Esophagus (tissue), 2 donors: ENCODE measurements around the gene USP30. TPM values are rescaled to one million over a fixed set of nuclear protein-coding genes. Genes with fewer than 3 reads are reported as not detected.

Experiments used
- H3K27ac ChIP-seq, 2 donors: one replicate each; pipeline ENCODE4 v1.5.1; 2013; ENCODE audit warnings: low read depth in 2 of 2, mild to moderate bottlenecking in 2 of 2, inconsistent platforms in 1 of 2, low read length in 1 of 2, moderate library complexity in 1 of 2
- H3K27me3 ChIP-seq, 2 donors: one replicate each; pipeline ENCODE4 v1.6.1; 2013; ENCODE audit warnings: low read length in 2 of 2, control low read depth in 1 of 2, mild to moderate bottlenecking in 1 of 2; ENCODE audit not compliant: insufficient read depth in 2 of 2, control insufficient read depth in 1 of 2
- H3K36me3 ChIP-seq, 2 donors: one replicate each; pipeline ENCODE4 v1.6.1; 2013; ENCODE audit warnings: low read length in 1 of 2; ENCODE audit not compliant: control insufficient read depth in 2 of 2, insufficient read depth in 2 of 2
- H3K4me1 ChIP-seq, 2 donors: one replicate each; pipeline ENCODE4 v1.6.1; 2013; ENCODE audit warnings: low read length in 1 of 2; ENCODE audit not compliant: control insufficient read depth in 2 of 2, insufficient read depth in 2 of 2
- H3K4me3 ChIP-seq, 2 donors: one replicate each; pipeline ENCODE4 v1.5.1; 2013; ENCODE audit warnings: low read length in 2 of 2, mild to moderate bottlenecking in 2 of 2, low read depth in 1 of 2, moderate library complexity in 1 of 2
- H3K9me3 ChIP-seq, 2 donors: one replicate each; pipeline ENCODE4 v1.6.1; 2013; ENCODE audit warnings: mild to moderate bottlenecking in 2 of 2, low read depth in 1 of 2, low read length in 1 of 2, moderate library complexity in 1 of 2; ENCODE audit not compliant: control insufficient read depth in 2 of 2, insufficient read depth in 1 of 2
- WGBS, 2 donors: extraction: QIAGEN DNeasy Blood & Tissue Kit; methylation state at CpG; one replicate each; pipeline ENCODE4 v1.1.7; 2013; 5-methylcytosine and 5-hydroxymethylcytosine counted together
- polyA plus RNA-seq, 2 donors: library from polyadenylated mRNA; stranded (reverse); fragments of 200-250 nt; gene quantifications; one replicate each; pipeline ENCODE4 v1.2.3, GENCODE V29; 2013
- donor health status: healthy with polysubstance abuse.
- donor health status: Bipolar disorder and iron deficiency.

The USP30 gene
- polyA plus RNA-seq, 2 donors = 3.8 to 4.3 TPM

GRCh38 chr12:109105176-109105575, 52.8 kb downstream of the USP30 start:
- 91 to 92% methylated on average over 5 of the region's 5 CpGs for WGBS, 2 donors
- Histone ChIP-seq H3K4me1 (no peaks in the 10 kb centered on the region), H3K9me3 (no peaks in the 10 kb centered on the region), H3K36me3 (peaks cover 9 to 17% of the 10 kb centered on the region in 2 donors), H3K4me3 (no peak overlapping the region), H3K27me3 (no peaks in the 10 kb centered on the region), H3K27ac (no peak overlapping the region)

- Histone ChIP-seq H3K9me3 (no peaks in the 10 kb centered on the region), H3K4me3 (no peak overlapping the region), H3K36me3 (peaks cover 5 to 8% of the 10 kb centered on the region in 2 donors), H3K27me3 (no peaks in the 10 kb centered on the region), H3K4me1 (no peaks in the 10 kb centered on the region), H3K27ac (peak overlapping the region; percentile 22)
- 89 to 93% methylated on average over 6 of the region's 6 CpGs for WGBS, 2 donors
Observed at GRCh38 chr12:109109746-109110350, 57.5 kb downstream of the USP30 start.

GRCh38 chr12:109110988-109111495, 58.7 kb downstream of the USP30 start:
- Histone ChIP-seq H3K27ac (peak overlapping the region; percentile 90 to 93), H3K4me1 (peaks cover 0 to 5% of the 10 kb centered on the region in 2 donors), H3K9me3 (no peaks in the 10 kb centered on the region), H3K4me3 (peak overlapping the region; percentile 59 to 60), H3K27me3 (no peaks in the 10 kb centered on the region), H3K36me3 (peaks cover 2 to 4% of the 10 kb centered on the region in 2 donors)
- WGBS, 2 donors = 12% methylated on average over 27 to 28 of the region's 28 CpGs

- H3K4me3 ChIP-seq = no peak overlapping the region
- no peaks in the 10 kb centered on the region for H3K36me3 ChIP-seq
- H3K9me3 ChIP-seq = no peaks in the 10 kb centered on the region
- WGBS, 2 donors = 71 to 77% methylated on average over 11 of the region's 11 CpGs
- no peaks in the 10 kb centered on the region for H3K27me3 ChIP-seq
- H3K4me1 ChIP-seq = peaks cover 0 to 5% of the 10 kb centered on the region in 2 donors
- peak overlapping the region; percentile 36 to 50 for H3K27ac ChIP-seq
Observed at GRCh38 chr12:109112720-109113465, 60.5 kb downstream of the USP30 start.

GRCh38 chr12:109113661-109114321, 61.4 kb downstream of the USP30 start:
- Histone ChIP-seq H3K27me3 (no peaks in the 10 kb centered on the region), H3K27ac (peak overlapping the region; percentile 37 to 45), H3K4me3 (no peak overlapping the region), H3K4me1 (peaks cover 0 to 5% of the 10 kb centered on the region in 2 donors), H3K36me3 (no peaks in the 10 kb centered on the region), H3K9me3 (no peaks in the 10 kb centered on the region)
- 64 to 74% methylated on average over 5 of the region's 5 CpGs for WGBS, 2 donors

- no peaks in the 10 kb centered on the region for H3K36me3 ChIP-seq
- H3K9me3 ChIP-seq = no peaks in the 10 kb centered on the region
- peak overlapping the region in 1 of 2 donors; percentile 28 for H3K27ac ChIP-seq
- H3K27me3 ChIP-seq = no peaks in the 10 kb centered on the region
- H3K4me3 ChIP-seq = no peak overlapping the region
- peaks cover 0 to 5% of the 10 kb centered on the region in 2 donors for H3K4me1 ChIP-seq
- 57 to 58% methylated on average over 2 of the region's 2 CpGs for WGBS, 2 donors
Observed at GRCh38 chr12:109114644-109115043, 62.3 kb downstream of the USP30 start.

- 54 to 84% methylated on average over 3 of the region's 3 CpGs for WGBS, 2 donors
- Histone ChIP-seq H3K36me3 (no peaks in the 10 kb centered on the region), H3K9me3 (no peaks in the 10 kb centered on the region), H3K4me1 (peaks cover 0 to 5% of the 10 kb centered on the region in 2 donors), H3K4me3 (no peak overlapping the region), H3K27me3 (no peaks in the 10 kb centered on the region), H3K27ac (peak overlapping the region; percentile 61 to 69)
Observed at GRCh38 chr12:109115404-109115757, 63.0 kb downstream of the USP30 start.

GRCh38 chr12:109115758-109116610, 63.6 kb downstream of the USP30 start, which contains the start of gene ACACB:
TSS of gene ACACB (plus strand) at chr12:109116587. CDS start at chr12:109139406, 22,819 bp downstream.
- H3K36me3 ChIP-seq = no peaks in the 10 kb centered on the region
- no peak within 1 kb of the TSS for H3K4me3 ChIP-seq
- peak within 1 kb of the TSS; percentile 69 to 72 for H3K27ac ChIP-seq
- no peaks in the 10 kb centered on the region for H3K9me3 ChIP-seq
- no peaks in the 10 kb centered on the region for H3K27me3 ChIP-seq
- 50 to 69% methylated on average over 14 of the region's 14 CpGs for WGBS, 2 donors
- H3K4me1 ChIP-seq = peaks cover 0 to 5% of the 10 kb centered on the region in 2 donors

GRCh38 chr12:109116611-109116949, 64.2 kb downstream of the USP30 start:
- Histone ChIP-seq H3K36me3 (no peaks in the 10 kb centered on the region), H3K27me3 (no peaks in the 10 kb centered on the region), H3K4me1 (peaks cover 0 to 5% of the 10 kb centered on the region in 2 donors), H3K27ac (peak overlapping the region; percentile 69 to 72), H3K4me3 (no peak overlapping the region), H3K9me3 (no peaks in the 10 kb centered on the region)
- 54 to 75% methylated on average over 12 of the region's 12 CpGs for WGBS, 2 donors
